Activated CD4-positive, CD25-positive, alpha-beta regulatory T cell treated with anti-CD3 and anti-CD28 coated beads, Interleukin-2, amount 50 U/mL, for 16 hours (primary cell): ENCODE results near the gene HELZ.
"Not testable (repeated sequence)": the region's sequence is repeated elsewhere in the genome, so short reads cannot be mapped to it uniquely, and the experiment has no call there.

Source experiments
- DNase-seq: peaks from one replicate; pipeline ENCODE4 v3.0.0-alpha.2; 2020; ENCODE audit warnings: low read depth, low spot score

HELZ gene

DNA sequence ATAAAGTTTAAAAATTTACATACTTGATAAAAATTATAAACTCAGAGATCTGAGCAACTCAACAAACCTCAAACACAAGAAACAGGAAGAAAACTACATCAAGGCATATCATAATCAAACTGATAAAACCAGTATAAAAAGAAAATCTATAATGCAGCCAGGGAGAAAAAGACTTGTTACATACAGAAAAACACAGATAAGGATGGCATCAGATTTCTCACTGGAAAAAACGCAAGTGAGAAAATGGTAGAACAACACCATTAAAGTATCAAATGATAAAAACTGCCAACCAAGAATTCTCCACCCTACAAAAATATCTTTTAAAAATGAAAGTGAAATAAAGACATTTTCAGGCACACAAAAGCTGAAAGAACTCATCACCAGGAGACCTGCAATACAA lies 129.6 kb downstream of the HELZ start:
- DNase-seq, result no peak

DNA sequence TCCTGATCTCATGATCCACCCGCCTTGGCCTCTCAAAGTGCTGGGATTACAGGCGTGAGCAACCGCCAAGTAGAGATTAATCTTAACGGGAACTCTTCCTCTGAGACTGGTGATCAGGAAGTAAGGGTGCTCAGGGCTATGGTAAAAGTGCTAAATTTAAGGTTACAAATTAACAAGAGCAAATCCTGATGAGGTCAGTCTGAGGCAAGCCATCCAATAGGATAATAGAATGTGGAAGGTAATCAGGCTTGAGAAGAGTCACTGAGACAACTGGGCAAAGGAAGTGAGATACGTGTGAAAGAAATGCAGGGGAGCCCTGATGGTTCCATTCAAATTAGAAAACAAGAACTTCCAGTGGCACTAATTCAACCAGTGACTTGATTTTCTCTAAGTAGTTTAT lies 131.5 kb downstream of the HELZ start:
- no peak for DNase-seq

DNA sequence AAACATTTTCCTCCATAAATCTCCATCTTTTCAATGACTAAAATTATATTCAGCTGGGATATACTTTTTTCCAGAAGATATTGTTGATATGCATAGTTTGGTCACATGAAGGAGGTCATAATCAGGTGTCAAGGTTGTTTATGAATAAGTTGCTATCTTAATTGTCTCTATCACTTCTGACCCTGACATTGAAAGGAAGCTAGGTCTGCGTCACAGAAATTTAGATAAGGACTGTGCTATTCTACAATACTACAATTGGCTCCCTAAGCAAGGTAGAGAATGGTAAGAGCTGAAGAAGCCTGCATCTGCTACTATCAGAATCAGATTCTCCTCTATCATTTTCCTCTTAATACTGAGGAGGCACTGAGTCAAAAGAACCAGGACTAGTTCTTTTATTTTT lies 133.2 kb downstream of the HELZ start:
- DNase-seq, result no peak

DNA sequence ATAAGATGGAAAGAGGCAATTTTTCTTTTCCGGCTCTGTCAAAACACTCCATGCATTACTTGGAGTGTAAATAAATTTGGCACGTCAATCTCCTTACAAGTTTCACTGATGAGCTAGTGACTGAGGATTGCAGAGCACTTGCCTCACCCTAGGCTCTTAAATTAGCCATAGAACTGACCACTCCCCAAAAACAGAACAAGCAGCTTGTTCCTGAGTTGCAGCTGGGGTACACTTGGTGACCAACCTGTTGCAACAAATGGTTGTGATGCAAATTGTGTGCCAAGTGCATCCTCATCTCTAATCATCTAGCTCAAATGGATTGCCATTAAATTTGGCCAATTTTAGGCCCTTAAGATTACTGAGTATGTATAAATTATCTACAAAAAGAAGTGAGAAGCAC lies 133.7 kb downstream of the HELZ start:
- DNase-seq, result no peak

DNA sequence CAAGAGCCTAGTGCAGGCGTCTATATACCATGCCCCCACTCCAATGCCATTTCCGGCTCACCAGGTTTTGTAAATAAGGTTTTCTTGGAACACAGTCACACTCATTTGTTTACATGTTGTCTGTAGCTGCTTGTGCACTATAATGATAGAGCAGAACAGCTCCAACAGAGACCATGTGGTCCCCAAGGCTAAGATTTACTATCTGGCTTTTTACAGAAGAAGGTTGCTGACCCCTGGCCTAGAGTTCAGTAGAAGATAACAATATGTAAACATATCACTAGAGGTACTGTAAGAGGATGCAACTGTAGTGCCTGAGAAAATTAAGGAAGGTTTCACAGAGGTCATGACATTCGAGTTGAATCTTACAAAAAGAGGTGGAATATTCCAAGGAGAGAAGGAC lies 134.4 kb downstream of the HELZ start:
- DNase-seq, result no peak

DNA sequence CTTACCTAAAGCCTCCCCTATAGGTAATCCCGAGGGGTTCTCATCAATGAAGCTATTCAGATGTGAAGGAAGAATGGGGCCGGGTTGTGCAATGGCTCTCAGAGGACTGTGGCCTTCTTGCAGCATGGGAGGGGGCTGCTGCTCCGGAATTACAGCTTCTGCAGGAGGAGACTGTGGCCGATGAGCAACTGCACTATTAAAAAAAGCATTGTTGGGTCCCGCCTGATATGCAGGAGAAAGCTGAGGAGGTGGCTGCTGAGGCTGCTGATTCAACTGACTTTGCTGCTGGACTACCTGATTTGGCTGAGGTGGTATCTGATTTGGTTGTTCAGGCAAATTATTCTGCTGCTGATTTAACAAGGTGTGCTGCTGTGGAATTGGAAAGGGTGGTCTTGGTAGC lies 135.9 kb downstream of the HELZ start:
- DNase-seq, result no peak

DNA sequence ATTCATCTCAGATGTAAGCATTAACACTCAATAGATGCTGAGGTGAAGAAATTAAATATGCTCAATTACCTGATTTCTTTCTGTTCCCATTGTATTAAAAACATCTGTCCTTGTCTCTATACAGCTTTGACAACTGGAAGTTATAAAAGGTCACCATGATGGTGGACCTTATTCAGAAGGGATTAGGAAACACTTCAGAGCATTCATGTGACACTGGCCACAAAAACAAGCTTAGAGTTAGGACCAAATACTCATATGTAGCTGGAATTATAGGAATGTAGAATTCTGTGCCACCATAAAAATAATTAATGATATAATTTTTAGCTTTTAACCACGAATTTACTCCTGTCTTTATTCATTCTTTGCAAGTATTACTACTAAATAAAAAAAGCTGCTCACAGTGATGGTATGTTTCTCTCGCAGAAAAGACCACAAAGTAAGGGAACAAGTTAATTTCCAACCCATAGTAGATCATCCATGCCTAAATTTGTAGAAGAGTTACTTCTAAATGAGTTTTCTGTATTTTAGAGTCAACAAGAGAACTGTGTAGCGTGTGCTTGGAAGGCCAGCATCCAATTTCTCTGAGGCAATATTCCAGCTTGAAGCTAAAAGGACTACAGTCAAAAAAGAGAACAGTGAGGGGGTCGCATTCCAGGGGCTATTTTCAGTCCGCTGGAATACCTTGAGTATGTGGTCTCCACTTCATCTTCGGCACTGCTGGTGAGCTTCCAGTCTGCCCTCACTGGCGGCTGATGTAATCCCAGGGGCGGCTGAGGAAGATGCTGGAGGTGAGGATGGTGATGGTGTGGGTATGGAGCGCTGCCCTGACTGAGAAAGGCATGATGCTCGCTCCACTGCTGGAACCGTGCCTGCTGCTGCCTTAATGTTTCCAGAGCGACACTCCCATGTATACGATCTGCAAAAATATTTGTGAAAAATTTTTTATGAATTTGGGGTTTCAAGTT lies 136.9 kb downstream of the HELZ start:
- no peak for DNase-seq

DNA sequence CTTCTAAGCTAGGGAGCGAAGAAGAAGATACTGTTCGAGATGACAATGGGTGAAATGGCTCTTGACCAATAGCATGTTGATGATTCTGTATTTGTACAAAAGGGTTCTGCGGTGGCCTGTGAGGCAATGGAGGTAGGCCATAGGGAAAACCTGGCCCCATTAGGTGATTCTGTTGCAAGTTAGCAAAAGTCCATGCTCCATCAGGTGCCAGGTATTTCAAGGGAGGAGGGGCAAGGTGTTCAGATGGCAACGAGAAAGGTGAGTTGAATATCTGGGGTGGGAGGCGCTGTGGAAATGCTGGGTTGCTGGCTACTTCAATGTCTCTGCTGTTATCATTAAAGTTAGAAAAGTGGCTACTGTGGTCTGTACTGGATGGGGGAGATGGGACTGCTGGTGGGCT lies 137.8 kb downstream of the HELZ start:
- DNase-seq, result no peak

DNA sequence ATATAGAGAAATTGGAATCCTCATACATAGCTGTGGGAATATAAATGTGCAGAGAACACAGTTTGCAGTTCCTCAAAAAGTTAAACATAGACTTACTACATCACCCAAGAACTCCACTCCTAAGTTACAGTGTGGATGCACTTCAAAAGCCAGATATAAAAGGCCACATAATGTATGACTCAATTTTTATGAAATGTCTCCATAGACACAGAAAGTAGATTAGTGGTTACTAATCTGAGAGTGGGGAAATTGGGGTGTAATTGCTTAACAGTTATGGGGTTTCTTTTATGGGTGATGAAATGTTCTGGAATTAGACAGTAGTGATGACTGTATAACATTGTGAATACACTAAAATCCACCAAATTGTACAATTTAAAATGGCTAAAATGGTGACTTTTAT lies 139.8 kb downstream of the HELZ start:
- DNase-seq, result no peak

DNA sequence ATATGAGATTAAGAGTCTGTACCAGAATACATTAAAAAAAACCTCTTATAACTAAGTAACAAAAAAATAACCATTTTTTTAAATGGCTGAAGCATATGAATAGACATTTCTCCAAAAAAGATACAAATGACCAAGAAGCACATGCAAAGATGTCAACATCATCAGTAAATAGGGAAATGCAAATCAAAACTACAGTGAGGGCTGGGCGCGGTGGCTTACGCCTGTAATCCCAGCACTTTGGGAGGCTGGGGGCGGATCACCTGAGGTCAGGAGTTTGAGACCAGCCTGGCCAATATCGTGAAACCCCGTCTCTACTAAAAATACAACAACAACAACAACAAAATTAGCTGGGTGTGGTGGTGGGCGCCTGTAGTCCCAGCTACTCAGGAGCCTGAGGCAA lies 140.4 kb downstream of the HELZ start:
- DNase-seq, result not testable (repeated sequence)

DNA sequence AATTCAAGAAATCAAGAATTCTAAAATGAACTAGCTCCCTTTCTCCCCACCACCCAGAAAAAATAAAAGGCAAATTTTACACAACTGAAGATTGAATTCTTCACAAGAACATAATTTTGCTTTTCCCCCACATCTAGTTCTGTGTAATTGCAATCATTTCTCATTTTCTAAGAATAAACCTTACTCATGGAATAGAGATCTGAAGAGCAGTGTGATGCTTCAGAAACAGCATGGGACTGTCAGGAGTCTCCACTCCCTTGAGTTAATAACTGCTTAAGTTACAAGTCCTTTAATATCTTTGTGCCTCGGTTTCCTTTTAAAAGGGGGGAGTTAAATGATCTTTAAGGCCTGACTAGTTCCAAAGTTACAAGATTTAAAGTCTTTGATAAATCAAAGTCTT lies 147.0 kb downstream of the HELZ start:
- no peak for DNase-seq

DNA sequence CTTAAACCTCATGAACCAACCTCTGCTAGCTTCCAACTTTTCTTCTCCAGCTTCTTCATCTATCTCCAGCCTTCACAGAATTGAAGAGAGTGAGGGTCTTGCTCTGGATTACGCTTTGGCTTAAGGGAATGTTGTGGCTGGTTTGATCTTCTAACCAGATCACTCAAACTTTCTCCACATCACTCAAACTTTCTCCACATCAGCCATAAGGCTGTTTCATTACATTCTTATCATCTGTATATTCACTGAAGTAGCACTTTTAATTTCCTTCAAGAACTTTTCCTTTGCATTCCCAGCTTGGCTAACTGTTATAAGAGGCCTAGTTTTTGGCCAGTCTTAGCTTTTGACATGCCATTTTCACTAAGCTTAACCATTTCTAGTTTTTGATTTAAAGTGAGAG lies 148.4 kb downstream of the HELZ start:
- no peak for DNase-seq

DNA sequence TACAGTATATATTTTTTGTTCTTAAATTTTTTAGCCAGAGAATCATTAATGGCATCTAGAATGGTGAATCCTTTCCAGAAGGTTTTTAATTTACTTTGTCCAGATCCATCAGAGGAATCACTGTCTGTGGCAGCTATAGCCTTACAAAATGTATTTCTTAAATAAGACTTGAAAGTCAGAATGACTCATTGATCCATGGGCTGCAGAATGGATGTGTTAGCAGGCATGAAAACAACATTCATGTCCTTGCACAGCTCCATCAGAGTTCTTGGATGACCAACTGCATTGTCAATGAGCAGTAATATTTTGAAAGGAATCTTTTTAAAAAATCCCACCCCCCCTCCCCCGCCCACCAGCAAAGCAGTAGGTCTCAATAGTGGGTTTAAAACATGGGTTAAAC lies 149.2 kb downstream of the HELZ start:
- DNase-seq, result no peak

DNA sequence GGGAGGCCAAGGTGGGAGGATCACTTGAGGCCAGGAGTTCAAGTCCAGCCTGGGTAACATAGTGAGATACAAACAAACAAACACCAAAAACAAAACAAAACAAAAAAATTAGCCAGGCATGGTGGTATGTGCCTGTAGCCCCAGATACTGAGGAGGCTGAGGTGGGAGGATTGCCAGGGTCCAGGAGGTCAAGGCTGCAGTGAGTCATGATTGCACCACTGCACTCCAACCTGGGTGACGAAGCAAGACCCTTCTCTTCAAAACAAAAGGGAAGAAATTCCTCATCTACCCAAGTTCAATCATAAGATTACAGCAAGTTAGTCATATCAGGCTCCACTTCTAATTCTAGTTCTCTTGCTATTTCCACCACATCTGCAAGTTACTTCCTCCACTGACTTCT lies 149.7 kb downstream of the HELZ start:
- not testable (repeated sequence) for DNase-seq

DNA sequence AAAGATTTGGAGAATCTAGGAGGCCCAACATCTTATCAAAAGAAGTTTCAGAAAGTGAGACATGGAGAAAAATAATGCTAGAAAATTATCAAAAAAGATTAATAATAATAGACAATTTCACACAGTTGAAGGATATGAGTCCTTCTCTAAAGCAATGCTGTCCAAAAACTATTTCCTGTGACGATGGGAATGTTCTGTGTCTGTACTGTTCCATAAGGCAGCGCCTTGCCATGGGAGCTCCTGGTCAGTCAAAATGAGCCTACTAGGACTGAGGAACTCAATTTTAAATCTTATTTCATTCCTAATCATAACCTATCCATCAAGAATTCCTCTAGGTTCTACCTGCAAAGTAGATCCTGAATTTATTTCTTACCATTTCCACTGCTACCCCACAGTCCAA lies 151.6 kb downstream of the HELZ start:
- DNase-seq, result no peak

DNA sequence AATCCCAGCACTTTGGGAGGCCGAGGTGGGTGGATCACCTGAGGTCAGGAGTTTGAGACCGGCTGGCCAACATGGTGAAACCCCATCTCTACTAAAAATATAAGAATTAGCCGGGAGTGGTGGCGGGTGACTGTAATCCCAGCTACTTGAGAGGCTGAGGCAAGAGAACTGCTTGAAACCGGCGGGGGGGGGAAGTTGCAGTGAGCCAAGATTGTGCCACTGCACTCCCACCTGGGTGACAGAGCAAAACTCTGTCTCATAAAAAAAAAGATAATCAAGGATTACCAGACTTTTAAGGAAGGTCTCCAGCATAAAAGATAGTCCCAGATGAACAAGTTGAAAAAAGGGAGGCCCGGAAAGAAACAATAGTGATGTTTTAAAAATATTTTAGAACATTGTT lies 152.3 kb downstream of the HELZ start:
- DNase-seq, result not testable (repeated sequence)

DNA sequence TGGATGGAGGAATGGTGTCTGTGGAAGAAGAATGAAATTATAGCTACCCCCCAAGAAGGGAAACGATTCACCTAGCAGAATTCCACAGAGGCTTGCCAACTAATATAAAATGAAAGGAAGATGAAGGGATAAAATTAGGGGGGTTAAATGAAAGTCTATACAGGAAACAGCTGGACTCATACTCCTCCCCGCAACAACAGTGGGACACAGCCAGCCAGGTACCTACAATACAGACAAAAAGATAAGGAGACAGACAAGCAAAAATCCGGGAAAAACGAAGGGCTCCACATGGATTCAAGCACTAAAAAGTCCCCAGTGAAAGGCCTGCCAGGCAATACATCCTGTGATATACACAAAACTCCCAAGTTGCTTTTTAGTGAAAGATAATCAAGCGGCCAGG lies 152.7 kb downstream of the HELZ start:
- DNase-seq, result no peak

DNA sequence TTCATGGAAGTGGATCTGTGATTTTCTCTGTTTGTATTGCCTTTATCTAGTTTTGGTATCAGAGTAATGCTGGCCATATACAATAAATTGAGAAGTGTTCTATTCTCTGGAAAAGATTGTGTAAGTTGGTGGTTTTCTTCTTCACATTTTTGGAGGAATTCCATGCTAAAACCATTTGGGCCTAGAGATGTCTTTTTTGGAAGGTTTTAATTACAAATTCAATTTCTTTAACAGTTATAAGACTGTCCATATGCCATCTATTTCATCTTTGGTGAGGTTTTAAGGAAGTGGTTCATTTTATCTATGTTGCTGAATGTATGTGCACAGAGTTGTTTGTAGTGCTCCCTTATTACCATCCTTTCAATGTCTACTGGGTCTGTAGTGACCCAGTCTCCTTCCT lies 154.7 kb downstream of the HELZ start:
- no peak for DNase-seq

DNA sequence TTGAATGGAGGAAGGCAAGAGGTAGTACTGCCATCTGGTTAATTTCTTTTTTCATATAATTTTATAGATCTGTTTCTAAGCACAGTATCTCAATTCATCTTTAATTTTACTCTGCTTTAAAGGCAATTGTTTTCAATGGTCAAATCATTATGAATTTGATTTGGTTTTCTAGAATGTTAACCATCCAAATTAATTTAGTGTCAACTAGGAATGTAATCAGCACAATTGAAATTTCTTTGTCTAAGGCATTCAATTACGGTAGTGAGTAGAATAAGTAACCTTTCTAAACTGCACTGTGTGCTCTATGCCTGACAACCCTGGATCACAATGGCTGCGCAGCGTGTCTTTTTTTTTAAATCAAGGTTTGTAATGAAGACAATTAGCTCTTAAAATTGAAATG lies 156.4 kb downstream of the HELZ start:
- no peak for DNase-seq

DNA sequence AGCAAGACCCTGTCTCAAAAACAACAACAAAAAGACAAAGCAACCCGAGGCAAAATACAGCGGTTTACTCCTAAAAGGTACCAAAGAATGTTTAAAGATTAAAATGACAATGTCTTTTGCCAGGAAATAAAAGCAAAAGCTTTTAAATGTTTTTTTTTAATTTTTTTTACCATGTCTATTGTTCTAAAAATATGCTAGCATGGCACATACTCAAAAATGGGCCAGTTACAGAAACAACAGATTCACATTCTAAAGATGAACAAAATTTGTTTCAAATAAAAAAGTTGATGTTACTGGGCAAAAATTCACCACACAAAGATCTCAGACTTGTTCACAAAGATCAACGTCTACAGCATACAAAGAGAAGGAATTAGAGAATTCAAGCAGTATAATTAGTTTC lies 159.6 kb downstream of the HELZ start:
- DNase-seq, result no peak

DNA sequence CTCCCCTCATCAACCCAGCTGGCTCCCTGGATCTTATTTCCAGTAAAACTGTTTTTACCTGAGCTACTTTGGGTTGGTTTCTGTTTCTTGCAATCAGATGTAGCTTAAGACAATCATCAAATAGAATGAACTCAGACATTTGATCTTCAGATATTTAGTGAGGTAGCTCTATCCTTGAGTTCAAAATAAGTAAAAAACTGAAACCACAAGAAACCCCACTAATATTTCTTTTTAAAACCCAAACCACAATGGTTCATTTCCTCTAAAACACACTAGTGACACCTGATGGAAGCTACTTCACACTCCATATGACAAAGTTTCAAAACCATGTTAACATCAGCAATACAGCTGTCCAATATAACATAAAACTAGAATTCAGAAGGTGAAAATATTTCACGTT lies 162.9 kb downstream of the HELZ start:
- no peak for DNase-seq

DNA sequence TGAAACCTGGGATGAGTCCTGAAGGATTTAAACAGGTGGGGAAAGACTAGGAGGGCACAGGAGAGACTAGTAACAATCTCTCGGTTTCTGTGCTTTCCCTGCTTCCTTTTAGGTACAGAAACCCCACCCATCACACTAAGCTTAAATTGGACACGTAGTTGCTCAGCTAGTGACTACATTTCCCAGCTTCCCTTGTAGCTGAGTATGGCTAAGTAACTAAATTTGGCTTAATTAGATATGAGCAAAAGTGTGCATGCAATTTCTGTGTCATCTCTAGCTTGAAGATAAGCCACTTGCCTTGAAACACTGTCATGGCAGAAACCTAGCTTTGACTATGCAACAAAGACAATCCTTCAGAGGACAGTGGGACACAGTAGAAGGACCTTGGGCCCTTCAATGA lies 164.2 kb downstream of the HELZ start:
- no peak for DNase-seq

DNA sequence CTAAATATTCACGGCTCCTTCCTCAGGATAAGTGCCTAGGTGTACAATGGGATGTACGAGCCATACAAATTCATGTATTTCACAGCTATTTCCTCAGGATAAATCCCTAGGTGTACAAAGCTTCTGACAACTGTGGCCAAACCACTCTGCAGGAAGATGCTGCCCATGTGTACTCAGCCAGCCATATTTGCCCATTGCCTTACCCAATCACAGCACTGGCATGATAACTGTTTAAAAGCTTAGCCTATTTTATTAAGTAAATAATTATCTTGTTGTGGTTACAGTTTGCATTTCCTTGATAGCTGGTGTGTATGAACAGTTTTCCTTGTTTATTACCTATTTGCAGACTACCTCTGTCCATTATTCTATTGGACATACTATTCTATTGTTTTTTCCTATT lies 165.5 kb downstream of the HELZ start:
- no peak for DNase-seq

DNA sequence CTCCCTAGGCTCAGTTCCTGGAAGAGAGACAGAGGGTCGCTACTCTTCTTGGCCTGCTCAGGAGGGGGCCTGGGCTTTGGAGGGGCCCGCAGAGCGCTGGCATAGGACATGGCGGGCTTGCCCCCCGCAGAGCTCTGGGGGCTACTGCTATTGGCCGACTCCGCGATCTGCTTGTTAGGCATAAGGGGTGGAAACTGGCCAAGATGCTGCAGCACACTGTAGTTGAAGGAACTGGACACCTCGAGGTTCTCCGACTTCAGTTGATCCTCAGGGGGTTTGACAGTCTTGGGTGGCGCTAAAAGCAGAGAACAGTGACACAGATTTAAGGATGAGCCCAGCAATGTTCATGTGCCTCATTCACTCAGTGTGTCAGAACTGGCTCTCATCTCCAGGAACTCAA lies 166.7 kb downstream of the HELZ start:
- DNase-seq, result no peak
